Measurements from ENCODE around the gene RGS10. TPM values are rescaled to one million over a fixed set of nuclear protein-coding genes. Genes with fewer than 3 reads are reported as not detected.

Gene RGS10
- total and polyA plus RNA-seq, 2 of the 8 experiments (the other 6 are each of a cell fraction or from before 2014, with no cell fraction given) = 5.5 to 13.1 TPM

DNA sequence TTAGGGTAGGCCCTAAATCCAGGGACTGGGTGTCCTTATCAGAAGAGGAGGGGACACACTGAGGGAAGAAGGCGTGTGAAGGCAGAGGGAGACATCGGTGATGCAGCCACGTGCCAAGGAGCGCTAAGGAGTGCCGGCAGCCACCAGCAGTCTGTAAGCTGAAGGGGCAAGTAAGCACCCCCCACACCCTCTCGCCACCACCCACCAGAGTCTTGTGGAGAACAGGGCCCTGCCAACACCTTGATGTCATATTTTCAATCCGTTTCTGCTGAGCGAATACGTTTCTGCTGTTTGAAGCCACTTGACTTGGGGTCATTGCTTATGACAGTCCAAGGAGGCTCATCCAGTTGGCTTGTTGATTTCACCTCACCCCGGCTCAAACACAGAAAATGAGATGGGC, 37.9 kb downstream of the RGS10 start:
- H3K23me2 ChIP-seq (ENCODE audit: low read depth, low read length) = no peaks in the 10 kb centered on the region
- DNase-seq (ENCODE audit: low read depth in 1 of 2, low spot score in 2 of 2) = no peak
- WGBS, 2 experiments (ENCODE audit: extremely low coverage in 1 of 2, insufficient coverage in 1 of 2, insufficient read length in 1 of 2, insufficient replicate concordance in 2 of 2, low coverage in 1 of 2, low lambda C conversion rate in 2 of 2, missing lambda C conversion rate in 1 of 2) = 87% methylated on average over 10 of the region's 10 CpGs; no CpG with 5 or more reads in 1 of the 2 experiments
- H2BK120ac ChIP-seq (replicated peaks; ENCODE audit: low read depth, low read length) = no peak overlapping the region
- no peaks in the 10 kb centered on the region for H3K9me3 ChIP-seq (ENCODE audit: insufficient read depth in 2 of 2, low read depth in 1 of 2, low read length in 1 of 2)
- H2BK15ac ChIP-seq (ENCODE audit: low read length) = no peak overlapping the region
- no peak overlapping the region for H2BK20ac ChIP-seq (ENCODE audit: low read length)
- H2BK5ac ChIP-seq (ENCODE audit: low read depth, low read length) = no peak overlapping the region; the same call in 1 of the 2 replicates
- H3K36me3 ChIP-seq (ENCODE audit: control insufficient read depth in 2 of 4, insufficient read depth in 4 of 4, low read length in 3 of 4) = no peaks in the 10 kb centered on the region
- H3K14ac ChIP-seq (ENCODE audit: insufficient read length) = no peak overlapping the region
- H4K5ac ChIP-seq (ENCODE audit: insufficient read length, low read depth, low read length) = no peak overlapping the region
- no peak overlapping the region for H2AK5ac ChIP-seq (ENCODE audit: low read depth, low read length)
- H4K20me1 ChIP-seq (replicated peaks in 1 of 2; ENCODE audit: control insufficient read depth in 1 of 2, insufficient read depth in 2 of 2, low read length in 2 of 2) = peaks cover 0 to 2% of the 10 kb centered on the region in 2 experiments
- no peak overlapping the region for H3K4me3 ChIP-seq (ENCODE audit: extremely low read depth in 1 of 4, insufficient read depth in 2 of 4, low read depth in 3 of 4, low read length in 4 of 4)
- no peak overlapping the region for H3K27ac ChIP-seq (ENCODE audit: low read depth, low read length)
- no peak for FAIRE-seq
- no peak overlapping the region for H3K4me2 ChIP-seq (ENCODE audit: insufficient read depth in 1 of 2, low read depth in 2 of 2, low read length in 2 of 2)
- POLR2A ChIA-PET (ENCODE audit: partially characterized antibody) = no interaction called here
- H4K91ac ChIP-seq (replicated peaks; ENCODE audit: insufficient read length, low read length) = no peak overlapping the region
- no peak overlapping the region for H3K4ac ChIP-seq (replicated peaks; ENCODE audit: insufficient read length, low read depth, low read length)
- no peaks in the 10 kb centered on the region; a peak in 2 of 7 replicates for H3K27me3 ChIP-seq (replicated peaks in 1 of 4; ENCODE audit: control insufficient read depth in 3 of 4, extremely low read depth in 1 of 4, insufficient read depth in 3 of 4, low read length in 3 of 4)
- H3K79me2 ChIP-seq (ENCODE audit: control insufficient read depth in 1 of 2, insufficient read depth in 2 of 2, low read length in 2 of 2) = no peaks in the 10 kb centered on the region
- H3K56ac ChIP-seq (replicated peaks; ENCODE audit: insufficient read length, low read depth, low read length) = no peak overlapping the region
- H2AFZ ChIP-seq (ENCODE audit: low read length) = no peak overlapping the region
- CTCF ChIA-PET (ENCODE audit: partially characterized antibody) = interaction anchor here (0.6 kb wide), 1 partner anchor 200 kb away, joined by 4 read pairs; no protein-coding TSS in a partner anchor
- H3K79me1 ChIP-seq (ENCODE audit: low read depth, low read length) = no peaks in the 10 kb centered on the region
- no peak overlapping the region for H3K18ac ChIP-seq (ENCODE audit: extremely low read depth, low read length)
- no peaks in the 10 kb centered on the region; a peak in 1 of 7 replicates for H3K4me1 ChIP-seq (replicated peaks in 1 of 4; ENCODE audit: control insufficient read depth in 3 of 4, insufficient read depth in 4 of 4, low read length in 3 of 4)
- no peak overlapping the region for H3K23ac ChIP-seq (ENCODE audit: insufficient read length)
- H4K8ac ChIP-seq (ENCODE audit: extremely low read depth, insufficient read depth, low read length) = no peak overlapping the region
- H3K9ac ChIP-seq (replicated peaks in 1 of 4; ENCODE audit: extremely low read depth in 1 of 4, low read depth in 3 of 4, low read length in 3 of 4) = no peak overlapping the region
- no peak overlapping the region for H2BK12ac ChIP-seq (ENCODE audit: low read depth, low read length)
- TF ChIP-seq GABPA (IDR thresholded peaks at IDR 0.05; ENCODE audit: borderline replicate concordance, insufficient read depth, low read length) (no peak), SAP30 (IDR thresholded peaks at IDR 0.05; ENCODE audit: insufficient read depth, insufficient replicate concordance, low read length) (no peak), CBX8 (IDR thresholded peaks at IDR 0.05; ENCODE audit: borderline replicate concordance, low read depth, low read length) (no peak), KDM4A (IDR thresholded peaks at IDR 0.05; ENCODE audit: low read depth, low read length, severe bottlenecking) (no peak), EZH2 (IDR thresholded peaks at IDR 0.05; ENCODE audit: low read depth, low read length, severe bottlenecking) (no peak), ASH2L (IDR thresholded peaks at IDR 0.05; ENCODE audit: low read length) (no peak), SIN3A (conservative IDR thresholded peaks at IDR 0.05 in 1 of 2, IDR thresholded peaks at IDR 0.05 in 1 of 2; ENCODE audit: low read depth in 1 of 2, low read length in 2 of 2) (no peak), TAF7 (optimal IDR thresholded peaks at IDR 0.05; ENCODE audit: borderline replicate concordance, low read depth, low read length) (no peak), ZNF274 (IDR thresholded peaks at IDR 0.05; ENCODE audit: borderline replicate concordance, extremely low read depth, low read length) (no peak), GTF2F1 (IDR thresholded peaks at IDR 0.05; ENCODE audit: borderline replicate concordance, low read depth, low read length) (no peak), BCL11A (IDR thresholded peaks at IDR 0.05; ENCODE audit: low read depth in 2 of 2, low read length in 2 of 2) (no peak), KDM5A (IDR thresholded peaks at IDR 0.05; ENCODE audit: low read length) (no peak), TCF12 (IDR thresholded peaks at IDR 0.05; ENCODE audit: low read depth, low read length) (no peak), NANOG (IDR thresholded peaks at IDR 0.05; ENCODE audit: insufficient read depth, low read depth, low read length, poor library complexity, severe bottlenecking) (no peak)

All from H1 (cell line).